ENCODE results near the gene IGSF21. TPM values are rescaled to one million over a fixed set of nuclear protein-coding genes. Genes with fewer than 3 reads are reported as not detected.

The IGSF21 gene
- total and polyA plus RNA-seq, 2 donors (not counting 3 experiments of a cell fraction or from before 2014, with no cell fraction given), result not detected

DNA sequence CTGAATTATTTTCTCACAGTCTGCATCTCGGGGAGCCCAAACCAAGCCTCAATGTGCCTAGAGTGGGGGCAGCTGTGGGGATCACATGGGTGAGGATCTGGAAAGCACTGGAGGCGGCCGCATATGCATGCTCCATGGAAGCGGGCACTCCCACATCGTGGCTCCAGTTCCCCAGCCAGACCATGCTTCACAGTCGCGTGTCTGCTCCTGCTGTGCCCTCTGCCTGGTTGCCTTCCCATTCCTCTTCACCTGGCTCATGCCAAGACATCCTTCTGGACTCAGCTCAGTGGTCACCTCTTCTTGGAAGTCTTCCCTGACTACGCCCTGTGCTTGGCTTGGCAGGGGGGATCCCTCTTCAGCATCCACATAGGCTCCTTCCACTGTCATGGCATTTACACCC lies 32.8 kb downstream of the IGSF21 start:
- Histone ChIP-seq H3K4me3 (replicated peaks in 1 of 3; ENCODE audit: insufficient read depth in 1 of 3, low read depth in 1 of 3, low read length in 3 of 3) (no peak overlapping the region), H3K9me1 (replicated peaks; ENCODE audit: control insufficient read depth, extremely low read depth, insufficient read depth, low read length) (no peaks in the 10 kb centered on the region), H3K36me3 (ENCODE audit: control insufficient read depth in 2 of 2, extremely low read depth in 1 of 2, insufficient read depth in 2 of 2, low read length in 2 of 2) (no peaks in the 10 kb centered on the region), H3K4me1 (ENCODE audit: control insufficient read depth, extremely low read depth, insufficient read depth, low read length) (no peaks in the 10 kb centered on the region), H3K9ac (replicated peaks; ENCODE audit: extremely low read depth, insufficient read depth, low read length) (no peak overlapping the region), H3K27ac (ENCODE audit: insufficient read depth, low read depth, low read length) (no peak overlapping the region), H4K20me1 (replicated peaks; ENCODE audit: control insufficient read depth, extremely low read depth, insufficient read depth, low read length) (no peaks in the 10 kb centered on the region), H3K79me2 (ENCODE audit: control insufficient read depth, insufficient read depth, low read length) (no peaks in the 10 kb centered on the region), H3K27me3 (ENCODE audit: control insufficient read depth in 2 of 2, insufficient read depth in 2 of 2, low read length in 2 of 2) (no peaks in the 10 kb centered on the region), H2AFZ (ENCODE audit: low read depth, low read length) (no peak overlapping the region), H3K9me3 (replicated peaks; ENCODE audit: control insufficient read depth, insufficient read depth, low read length) (no peaks in the 10 kb centered on the region), H3K4me2 (ENCODE audit: insufficient read depth, low read length) (no peak overlapping the region)
- BruUV-seq (replicated peaks), result no TSS peak
- FAIRE-seq (no peak), DNase-seq (ENCODE audit: low read depth, low spot score) (no peak)
- dilution Hi-C loops (cut with MboI; ENCODE audit: extremely low pct_ligation_motif_present, low sequenced_read_pairs), result no loop called here
- CTCF ChIA-PET, result no interaction called here
- POLR2A ChIA-PET, result no interaction called here
- intact Hi-C loops (cut with micrococcal nuclease), result no loop called here
- TF ChIP-seq POLR2A (IDR thresholded peaks at IDR 0.05; ENCODE audit: low read depth, low read length) (no peak), MYC (IDR thresholded peaks at IDR 0.05; ENCODE audit: low read depth, low read length) (no peak), JUN (IDR thresholded peaks at IDR 0.05; ENCODE audit: borderline replicate concordance, insufficient read depth, insufficient read length, low read depth) (no peak), POLR2AphosphoS5 (IDR thresholded peaks at IDR 0.05; ENCODE audit: insufficient read depth, low read depth, low read length) (no peak), CTCF (IDR thresholded peaks at IDR 0.05; ENCODE audit: extremely low read depth in 1 of 2, insufficient read depth in 1 of 2, low read depth in 1 of 2, low read length in 2 of 2) (no peak), EZH2 (IDR thresholded peaks at IDR 0.05; ENCODE audit: borderline replicate concordance, low read depth, low read length, severe bottlenecking) (no peak), GATA2 (IDR thresholded peaks at IDR 0.05; ENCODE audit: insufficient read depth, insufficient read length, low read depth, low read length) (no peak), FOS (IDR thresholded peaks at IDR 0.05; ENCODE audit: borderline replicate concordance, insufficient read depth, low read length) (no peak)
- TF ChIP-seq, protein P1, sequence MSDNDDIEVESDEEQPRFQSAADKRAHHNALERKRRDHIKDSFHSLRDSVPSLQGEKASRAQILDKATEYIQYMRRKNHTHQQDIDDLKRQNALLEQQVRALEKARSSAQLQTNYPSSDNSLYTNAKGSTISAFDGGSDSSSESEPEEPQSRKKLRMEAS (IDR thresholded peaks at IDR 0.05; ENCODE audit: insufficient read depth, insufficient read length), result no peak
